PC-3 (cell line): ENCODE data around the gene ARHGEF2. TPM values are rescaled to one million over a fixed set of nuclear protein-coding genes. Genes with fewer than 3 reads are reported as not detected.

Source experiments
- ATAC-seq: fragments of 200-7000 bp; cut with Tn5 transposase; 2 replicates; pipeline ENCODE4 v1.9.1; 2020; ENCODE audit warnings: mild to moderate bottlenecking, moderate library complexity
- BruUV-seq: library from RNA; stranded (reverse); fragments of 400-500 nt; replicated peaks from 2 replicates; lab custom pipeline; 2021; lab: Mats Ljungman, UMichigan
- CTCF ChIA-PET: fragments of 300-600 bp; sonication (Branson Sonifier 250); formaldehyde crosslinking; loops from one replicate; lab custom pipeline; 2022; ENCODE audit warnings: antibody characterized with exemption; lab: Charles Lee
- POLR2A ChIA-PET: fragments of 300-600 bp; sonication (Branson Sonifier 250); formaldehyde crosslinking; loops from one replicate; lab custom pipeline; 2022; ENCODE audit warnings: antibody characterized with exemption; ENCODE audit not compliant: unreplicated experiment; lab: Charles Lee
- DNase-seq: peaks from one replicate; pipeline ENCODE4 v3.0.0-alpha.2; 2015
- H2AFZ ChIP-seq: fragments of 300-600 bp; sonication (generic); 2 replicates; pipeline ENCODE4 v1.6.0; 2016; ENCODE audit warnings: antibody characterized with exemption, low read length
- H3F3A ChIP-seq: fragments of 300-600 bp; sonication (generic); one replicate; pipeline ENCODE4 v1.6.0; 2017; ENCODE audit warnings: antibody characterized with exemption, low read length, control low read depth, mild to moderate bottlenecking; ENCODE audit not compliant: unreplicated experiment
- H3K27ac ChIP-seq: fragments of 300-600 bp; sonication (generic); 2 replicates; pipeline ENCODE4 v1.5.1; 2016; ENCODE audit warnings: mild to moderate bottlenecking, low read length
- H3K27me3 ChIP-seq: fragments of 300-600 bp; sonication (generic); 2 replicates; pipeline ENCODE4 v1.6.1; 2016; ENCODE audit warnings: low read length, mixed read lengths
- H3K36me3 ChIP-seq: fragments of 300-600 bp; sonication (generic); 2 replicates; pipeline ENCODE4 v1.6.1; 2016; ENCODE audit warnings: low read depth, mixed run types, low read length, mixed read lengths
- H3K4me1 ChIP-seq: fragments of 300-600 bp; sonication (generic); 2 replicates; pipeline ENCODE4 v1.5.1; 2016; ENCODE audit warnings: low read length; ENCODE audit not compliant: insufficient read depth
- H3K4me2 ChIP-seq: fragments of 300-600 bp; sonication (generic); 2 replicates; pipeline ENCODE4 v1.6.0; 2016; ENCODE audit warnings: low read length
- H3K4me3 ChIP-seq: fragments of 300-600 bp; sonication (generic); 2 replicates; pipeline ENCODE4 v1.5.1; 2016; ENCODE audit warnings: mild to moderate bottlenecking, low read length, mixed read lengths
- H3K79me2 ChIP-seq: fragments of 300-600 bp; sonication (generic); 2 replicates; pipeline ENCODE4 v1.6.1; 2017; ENCODE audit warnings: low read length, mixed read lengths
- H3K9ac ChIP-seq: fragments of 300-600 bp; sonication (generic); 2 replicates; pipeline ENCODE4 v1.6.0; 2016; ENCODE audit warnings: mild to moderate bottlenecking, low read length
- H3K9me2 ChIP-seq: fragments of 300-600 bp; sonication (generic); replicated peaks from 2 replicates; pipeline ENCODE4 v1.6.1; 2016; ENCODE audit warnings: mixed run types, low read length, mixed read lengths
- H3K9me3 ChIP-seq: fragments of 300-600 bp; sonication (generic); 2 replicates; pipeline ENCODE4 v1.6.1; 2016; ENCODE audit warnings: low read length, mixed read lengths
- H4K20me1 ChIP-seq: fragments of 300-600 bp; sonication (generic); 2 replicates; pipeline ENCODE4 v1.6.1; 2016; ENCODE audit warnings: low read length, mixed read lengths
- CTCF ChIP-seq: fragments of 300-600 bp; sonication (generic); conservative IDR thresholded peaks from 2 replicates; pipeline ENCODE4 v1.5.1; 2017; ENCODE audit warnings: antibody characterized with exemption, low read depth, mild to moderate bottlenecking, low read length
- EZH2 ChIP-seq: fragments of 300-600 bp; sonication (generic); IDR thresholded peaks from one replicate; pipeline ENCODE4 v1.6.1; 2017; ENCODE audit warnings: antibody characterized with exemption, mild to moderate bottlenecking, low read length; ENCODE audit not compliant: unreplicated experiment
- EZH2phosphoT487 ChIP-seq: fragments of 300-600 bp; sonication (generic); IDR thresholded peaks from 2 replicates; pipeline ENCODE4 v1.6.1; 2018; ENCODE audit warnings: mild to moderate bottlenecking, antibody characterized with exemption, low read length, borderline replicate concordance
- intact Hi-C: fragments of 100-400 bp; cut with micrococcal nuclease; formaldehyde crosslinking; loops from 2 replicates; pipeline ENCODE4 v1.9.0; 2023
- total RNA-seq: library from RNA; depleted of rRNA; stranded (reverse); fragments of >200 nt; gene quantifications from 2 replicates; pipeline ENCODE4 v1.2.3, GENCODE V29; 2014

ARHGEF2 gene
- total RNA-seq, 1 experiment from 2014 or later = 65.9 TPM

DNA sequence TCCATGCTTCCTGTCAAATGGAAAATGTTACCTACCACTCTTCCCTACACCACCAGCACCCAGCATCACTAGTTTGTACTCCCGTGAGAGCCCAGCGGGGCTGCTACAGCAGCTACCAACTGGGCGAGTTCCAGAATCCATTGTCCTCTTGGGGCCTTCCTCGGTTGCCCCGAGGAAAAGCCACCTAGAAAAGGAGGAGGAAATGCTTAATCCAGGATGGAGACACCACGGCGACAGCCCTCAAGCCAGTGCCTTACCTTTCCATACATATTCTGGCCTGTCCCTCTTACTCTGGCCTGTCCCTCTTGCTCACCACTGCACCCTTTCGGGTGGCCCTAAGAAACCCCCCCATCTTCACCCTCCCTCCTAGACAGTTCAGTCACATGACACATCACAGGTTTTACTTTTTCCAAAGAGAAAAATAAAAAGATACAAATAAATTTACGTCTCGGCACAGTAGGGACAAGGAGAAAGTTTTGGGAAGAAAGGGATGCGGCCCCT lies 67.7 kb downstream of the ARHGEF2 start:
- ATAC-seq = peak; percentile 57
- POLR2A ChIA-PET = no interaction called here
- Histone ChIP-seq H3K4me2 (peak overlapping the region; percentile 93), H3K4me3 (peak overlapping the region; percentile 83), H3K27ac (peak overlapping the region; percentile 76), H3K9me3 (no peaks in the 10 kb centered on the region), H3F3A (peaks cover 32% of the 10 kb centered on the region), H4K20me1 (no peaks in the 10 kb centered on the region), H3K36me3 (peaks cover 44% of the 10 kb centered on the region), H3K4me1 (peaks cover 32% of the 10 kb centered on the region), H3K79me2 (peaks cover 19% of the 10 kb centered on the region), H3K9me2 (no peaks in the 10 kb centered on the region), H3K9ac (peak overlapping the region; percentile 68), H3K27me3 (no peaks in the 10 kb centered on the region), H2AFZ (peak overlapping the region; percentile 74)
- intact Hi-C loops = loop anchor here (5.0 kb wide), 1 partner anchor 53 kb away; the partner anchor contains the start of genes GON4L and SYT11
- TSS peak; percentile 54 for BruUV-seq
- no peak for TF ChIP-seq EZH2phosphoT487
- TF ChIP-seq CTCF = no peak
- no peak for TF ChIP-seq EZH2
- peak; percentile 41 for DNase-seq
- CTCF ChIA-PET = interaction anchor here (0.5 kb wide), 1 partner anchor 27 kb away, joined by 3 read pairs; no protein-coding TSS in a partner anchor

DNA sequence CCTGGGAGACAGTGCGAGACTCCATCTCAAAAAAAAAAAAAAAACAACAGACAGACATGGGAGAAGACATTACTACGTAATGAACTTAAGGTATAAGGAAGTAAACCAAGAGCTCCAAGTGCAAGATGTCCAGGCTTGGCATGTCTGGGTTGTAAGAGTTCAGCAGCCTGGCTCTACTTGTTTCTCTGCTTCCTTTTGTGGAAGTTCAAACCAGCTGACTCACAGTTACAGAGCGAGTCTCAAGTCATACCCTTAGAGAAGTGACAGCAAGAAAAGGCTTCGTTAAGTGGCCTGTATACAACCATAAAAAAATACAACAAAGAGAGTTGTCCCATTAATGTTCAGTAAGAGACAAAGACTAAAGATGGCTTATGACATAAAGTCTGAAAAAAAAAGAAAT lies 68.5 kb downstream of the ARHGEF2 start:
- no peaks in the 10 kb centered on the region for H3K9me3 ChIP-seq
- DNase-seq (peak; percentile 76), ATAC-seq (0 out of 2 replicates have a peak, but pooled peaks have one; percentile 10)
- BruUV-seq = no TSS peak
- peaks cover 42% of the 10 kb centered on the region for H3K36me3 ChIP-seq
- CTCF ChIA-PET = interaction anchor here (0.5 kb wide), 1 partner anchor 28 kb away, joined by 3 read pairs; no protein-coding TSS in a partner anchor
- H3K27me3 ChIP-seq = no peaks in the 10 kb centered on the region
- TF ChIP-seq EZH2 (no peak), EZH2phosphoT487 (no peak), CTCF (no peak)
- H3K9ac ChIP-seq = no peak overlapping the region
- peak overlapping the region; percentile 93 for H3K4me2 ChIP-seq
- peak overlapping the region; percentile 83 for H3K4me3 ChIP-seq
- peaks cover 32% of the 10 kb centered on the region for H3K4me1 ChIP-seq
- POLR2A ChIA-PET = interaction anchor here (0.9 kb wide), 1 partner anchor 16 kb away, joined by 5 read pairs; no protein-coding TSS in a partner anchor
- no peak overlapping the region for H2AFZ ChIP-seq
- H3K9me2 ChIP-seq = no peaks in the 10 kb centered on the region
- intact Hi-C loops = loop anchor here (5.0 kb wide), 1 partner anchor 53 kb away; the partner anchor contains the start of genes GON4L and SYT11
- peaks cover 31% of the 10 kb centered on the region for H3F3A ChIP-seq
- H3K27ac ChIP-seq = peak overlapping the region; percentile 76
- H4K20me1 ChIP-seq = no peaks in the 10 kb centered on the region
- H3K79me2 ChIP-seq = peaks cover 19% of the 10 kb centered on the region

DNA sequence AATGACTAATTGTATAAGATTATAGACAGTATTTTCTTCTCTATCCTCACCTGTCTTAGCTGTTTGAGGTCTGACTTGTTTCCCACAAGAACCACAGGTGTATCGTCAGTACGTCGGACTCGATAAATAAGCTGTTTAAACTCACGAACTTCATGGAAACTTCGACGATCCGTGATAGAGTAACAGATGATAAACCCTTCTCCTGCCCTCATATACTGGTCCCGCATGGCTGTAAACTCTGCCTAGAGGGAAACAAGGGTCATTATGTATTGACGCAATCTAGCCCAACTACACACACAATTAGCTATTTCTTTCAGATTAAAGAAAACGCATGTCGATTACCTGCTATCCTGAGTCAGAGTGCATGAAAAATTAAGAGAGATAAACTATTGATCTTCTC lies 74.1 kb downstream of the ARHGEF2 start:
- CTCF ChIA-PET = no interaction called here
- POLR2A ChIA-PET = no interaction called here
- no peak overlapping the region for H3K9ac ChIP-seq

More for the DNA sequence above, 74.1 kb downstream of the ARHGEF2 start:
- Histone ChIP-seq H3K79me2 (peaks cover 4% of the 10 kb centered on the region; the same call in 1 of the 2 replicates), H4K20me1 (no peaks in the 10 kb centered on the region), H3K9me2 (no peaks in the 10 kb centered on the region), H3K4me3 (no peak overlapping the region), H3K4me2 (no peak overlapping the region), H3K9me3 (no peaks in the 10 kb centered on the region), H3K27ac (no peak overlapping the region), H3F3A (no peaks in the 10 kb centered on the region), H3K36me3 (peaks cover 54% of the 10 kb centered on the region), H2AFZ (no peak overlapping the region), H3K4me1 (no peaks in the 10 kb centered on the region), H3K27me3 (no peaks in the 10 kb centered on the region)
- no TSS peak for BruUV-seq
- ATAC-seq = no peak
- intact Hi-C loops = no loop called here
- no peak for DNase-seq
- TF ChIP-seq EZH2phosphoT487 (no peak), EZH2 (no peak), CTCF (no peak)
